NCI-H187 (cell line): ENCODE measurements around the gene XAB2.
"Not testable (repeated sequence)": the region's sequence is repeated elsewhere in the genome, so short reads cannot be mapped to it uniquely, and the experiment has no call there.

Experiments used
- DNase-seq, 2 experiments: peaks; one replicate each; lab custom pipeline; 2025; lab: John Stamatoyannopoulos, UW

The XAB2 gene

DNA sequence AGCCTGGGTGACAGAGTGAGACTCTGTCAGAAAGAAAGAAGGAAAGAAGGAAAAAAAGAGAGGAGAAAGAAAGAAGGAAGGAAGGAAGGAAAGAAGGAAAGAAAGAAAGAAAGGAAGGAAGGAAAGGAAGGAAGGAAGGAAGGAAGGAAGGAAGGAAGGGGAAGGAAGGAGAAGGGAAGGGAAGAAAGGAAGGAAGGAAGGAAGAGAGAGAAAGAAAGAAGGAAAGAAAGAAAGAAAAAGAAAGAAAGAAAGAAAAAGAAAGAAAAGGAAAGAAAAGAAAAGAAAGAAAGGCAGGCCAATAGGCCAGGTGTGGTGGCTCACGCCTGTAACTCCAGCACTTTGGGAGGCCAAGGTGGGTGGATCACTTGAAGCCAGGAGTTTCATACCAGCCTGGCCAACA is 51.9 kb downstream of the XAB2 start:
- not testable (repeated sequence) for DNase-seq

DNA sequence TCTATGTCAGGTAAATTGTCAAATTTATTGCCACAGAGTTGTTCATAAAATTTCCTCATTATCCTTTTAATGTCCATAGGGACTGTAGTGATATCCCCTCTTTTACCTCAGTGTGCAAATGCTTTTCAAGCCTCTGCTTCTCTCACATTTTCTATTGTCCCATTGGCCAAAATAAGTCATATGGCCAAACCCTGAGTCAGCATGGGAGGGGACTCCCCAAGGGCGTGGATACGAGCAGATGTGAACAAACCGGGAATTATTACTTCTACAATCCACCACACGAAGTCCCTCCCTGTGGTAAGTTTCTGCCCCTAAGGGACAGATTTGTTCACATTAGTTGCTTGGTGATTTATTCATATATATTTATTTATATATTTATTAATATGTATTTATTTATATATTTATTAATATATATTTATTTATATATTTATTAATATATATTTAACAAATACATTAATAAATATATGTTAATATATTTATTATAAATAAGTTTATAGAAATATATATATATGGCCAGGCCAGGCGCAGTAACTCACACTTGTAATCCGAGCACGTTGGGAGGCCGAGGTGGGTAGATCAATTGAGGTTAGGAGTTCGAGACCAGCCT is 53.8 kb downstream of the XAB2 start:
- no peak for DNase-seq

DNA sequence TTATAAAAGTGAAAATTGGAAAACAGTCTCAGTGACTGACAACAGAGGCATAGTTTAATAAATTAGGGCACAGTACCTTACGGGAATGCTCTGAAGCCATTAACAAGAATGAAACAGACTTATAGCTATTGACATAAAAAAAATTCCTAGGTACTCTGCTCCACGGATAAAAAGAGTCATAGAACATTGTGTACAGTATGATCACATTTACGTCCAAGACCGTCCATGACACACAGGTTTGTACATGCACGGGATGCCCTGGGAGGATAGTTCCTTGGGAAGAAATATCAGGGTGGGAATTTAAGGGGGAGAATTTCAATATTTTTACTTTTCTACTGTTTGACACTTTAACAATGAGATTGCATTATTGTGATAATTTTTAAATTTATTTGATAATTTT is 58.6 kb downstream of the XAB2 start:
- no peak for DNase-seq
